Measurements from ENCODE around the gene TMEM116. TPM values are rescaled to one million over a fixed set of nuclear protein-coding genes. Genes with fewer than 3 reads are reported as not detected.

The TMEM116 gene
- total and polyA plus RNA-seq, 12 donors, result 13.3 to 54.1 (median 39.0) TPM

DNA sequence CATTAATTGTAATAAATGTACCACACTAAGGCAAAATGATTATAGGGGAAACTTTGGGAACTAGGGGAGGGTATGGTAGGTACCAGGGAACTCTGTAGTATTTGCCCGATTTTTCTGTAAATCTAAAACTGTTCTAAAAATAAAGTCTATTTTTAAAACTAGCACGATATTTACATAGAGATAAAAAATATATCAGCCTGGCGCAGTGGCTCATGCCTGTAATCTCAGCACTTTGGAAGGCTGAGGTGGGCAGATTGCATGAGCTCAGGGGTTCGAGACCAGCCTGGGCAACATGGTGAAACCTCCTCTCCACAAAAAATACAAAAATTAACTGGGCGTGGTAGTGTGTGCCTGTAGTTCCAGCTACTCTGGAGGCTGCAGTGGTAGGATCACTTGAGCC is 32.4 kb downstream of the TMEM116 start:
- no peak for TF ChIP-seq CTCF (IDR thresholded peaks at IDR 0.05)
- Histone ChIP-seq H3K36me3 (peaks cover 0 to 39% (median 0%) of the 10 kb centered on the region in 9 donors), H3K27me3 (no peaks in the 10 kb centered on the region), H3K4me1 (peaks cover 0 to 7% (median 0%) of the 10 kb centered on the region in 9 donors), H3K9me3 (no peaks in the 10 kb centered on the region), H3K27ac (no peak overlapping the region), H3K4me3 (no peak overlapping the region)
- DNase-seq (no peak), ATAC-seq (no peak)
- intact Hi-C loops (cut with DNase I), result no loop called here
- WGBS, 2 donors, result 71 to 72% methylated on average over 5 of the region's 5 CpGs

- ATAC-seq (no peak), DNase-seq (no peak)
- no peak overlapping the region for H3K4me3 ChIP-seq
These were observed 34.4 kb downstream of the TMEM116 start for GRCh38 chr12:111978545-111978944.

DNA sequence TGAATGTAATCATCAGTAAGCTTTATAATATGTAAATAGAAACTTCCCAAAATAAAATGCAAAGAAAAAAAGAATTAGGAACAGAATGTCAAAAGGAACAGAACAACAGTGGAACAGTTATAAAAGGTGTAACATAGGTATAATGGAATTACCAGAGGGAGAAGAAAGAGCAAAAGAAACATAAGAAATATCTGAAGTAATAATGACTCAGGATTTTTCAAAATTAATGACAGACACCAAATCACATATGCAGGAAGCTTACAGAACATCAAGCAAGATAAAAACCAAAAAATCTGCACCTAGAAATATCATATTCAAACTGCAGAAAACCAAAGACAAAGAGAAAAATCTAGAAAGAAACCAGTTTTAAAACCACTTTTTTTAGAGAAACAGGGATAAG is 36.1 kb downstream of the TMEM116 start:
- Histone ChIP-seq H3K4me3 (no peak overlapping the region), H3K9me3 (peaks cover 0 to 2% (median 0%) of the 10 kb centered on the region in 11 donors), H3K27me3 (no peaks in the 10 kb centered on the region), H3K4me1 (peaks cover 0 to 7% (median 0%) of the 10 kb centered on the region in 9 donors), H3K36me3 (peaks cover 0 to 34% (median 0%) of the 10 kb centered on the region in 9 donors), H3K27ac (no peak overlapping the region)
- DNase-seq (no peak), ATAC-seq (no peak)
- intact Hi-C loops (cut with DNase I), result no loop called here
- no peak for TF ChIP-seq CTCF (IDR thresholded peaks at IDR 0.05)

More at GRCh38 chr12:111978545-111978944, 34.4 kb downstream of the TMEM116 start:
- Histone ChIP-seq H3K27me3 (no peaks in the 10 kb centered on the region), H3K36me3 (peaks cover 0 to 38% (median 0%) of the 10 kb centered on the region in 9 donors), H3K4me1 (peaks cover 0 to 7% (median 0%) of the 10 kb centered on the region in 9 donors), H3K9me3 (no peaks in the 10 kb centered on the region), H3K27ac (no peak overlapping the region)
- TF ChIP-seq CTCF (IDR thresholded peaks at IDR 0.05), result no peak
- intact Hi-C loops (cut with DNase I), result no loop called here

DNA sequence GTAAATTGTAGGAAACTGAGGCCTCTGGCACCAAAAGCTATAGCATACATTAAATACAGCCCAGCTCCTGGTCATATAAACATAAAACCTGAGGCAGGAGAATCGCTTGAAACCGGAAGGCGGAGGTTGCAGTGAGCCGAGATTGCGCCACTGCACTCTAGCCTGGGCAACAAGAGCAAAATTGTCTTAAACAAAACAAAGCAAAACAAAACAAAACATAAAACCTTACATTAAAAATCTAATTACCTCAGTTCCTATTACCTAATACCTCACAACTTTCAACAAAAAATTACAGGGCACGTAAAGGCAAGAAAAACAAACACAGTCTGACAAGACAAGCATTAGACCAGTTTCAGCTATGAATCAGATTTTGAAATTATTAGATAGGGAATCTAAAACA is 36.7 kb downstream of the TMEM116 start:
- 97% methylated on average over 6 of the region's 6 CpGs for WGBS, 2 donors
- TF ChIP-seq CTCF (IDR thresholded peaks at IDR 0.05), result no peak
- intact Hi-C loops (cut with DNase I), result no loop called here

More for the DNA sequence above, 36.7 kb downstream of the TMEM116 start:
- ATAC-seq (no peak), DNase-seq (no peak)
- H3K27me3 ChIP-seq, result no peaks in the 10 kb centered on the region
- peaks cover 0 to 7% (median under 1%) of the 10 kb centered on the region in 11 donors for H3K9me3 ChIP-seq
- H3K36me3 ChIP-seq, result peaks cover 0 to 28% (median 0%) of the 10 kb centered on the region in 9 donors
- no peak overlapping the region for H3K4me3 ChIP-seq
- no peak overlapping the region for H3K27ac ChIP-seq
- peaks cover 0 to 7% (median 0%) of the 10 kb centered on the region in 9 donors for H3K4me1 ChIP-seq
